ENCODE data around the gene RBMS3.

RBMS3 gene

GRCh38 chr3:29827756-29828155, 546.9 kb downstream of the RBMS3 start:
- DNase-seq: no peak

GRCh38 chr3:29829340-29829739, 548.5 kb downstream of the RBMS3 start:
- no peak for DNase-seq

DNA sequence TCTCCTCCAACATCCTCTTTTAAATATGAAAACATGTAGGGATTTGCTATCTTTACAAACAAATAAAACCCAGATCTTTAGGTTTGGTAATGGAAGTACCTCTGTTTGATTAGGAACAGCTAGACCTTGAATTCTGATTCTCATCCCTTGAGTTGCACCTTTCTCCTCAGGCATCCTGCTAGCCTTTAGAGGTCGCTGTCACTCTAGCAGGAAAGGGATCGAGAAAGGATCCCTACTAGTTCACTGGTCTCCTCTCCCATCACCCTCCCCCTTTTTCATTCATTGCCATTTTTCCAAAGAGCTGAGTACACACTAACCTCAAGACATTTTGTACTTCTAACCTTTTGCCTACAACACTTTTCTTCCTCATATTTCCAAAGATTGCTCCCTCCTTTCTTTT, 569.8 kb downstream of the RBMS3 start:
- no peak for DNase-seq

DNA sequence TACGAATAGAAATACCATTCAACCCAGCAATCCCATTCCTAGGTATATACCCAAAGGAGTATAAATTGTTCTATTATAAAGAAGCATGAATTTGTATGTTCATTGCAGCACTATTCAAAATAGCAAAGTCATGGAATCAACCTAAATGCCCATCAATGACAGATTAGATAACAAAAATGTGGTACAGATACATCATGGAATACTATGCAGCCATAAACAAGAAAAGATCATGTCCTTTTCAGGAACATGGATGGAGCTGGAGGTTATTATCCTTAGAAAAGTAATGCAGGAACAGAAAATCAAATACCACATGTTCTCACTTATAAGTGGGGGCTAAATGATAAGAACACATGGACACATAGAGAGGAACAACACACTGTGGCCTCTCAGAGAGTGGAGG, 571.9 kb downstream of the RBMS3 start:
- DNase-seq: no peak

DNA sequence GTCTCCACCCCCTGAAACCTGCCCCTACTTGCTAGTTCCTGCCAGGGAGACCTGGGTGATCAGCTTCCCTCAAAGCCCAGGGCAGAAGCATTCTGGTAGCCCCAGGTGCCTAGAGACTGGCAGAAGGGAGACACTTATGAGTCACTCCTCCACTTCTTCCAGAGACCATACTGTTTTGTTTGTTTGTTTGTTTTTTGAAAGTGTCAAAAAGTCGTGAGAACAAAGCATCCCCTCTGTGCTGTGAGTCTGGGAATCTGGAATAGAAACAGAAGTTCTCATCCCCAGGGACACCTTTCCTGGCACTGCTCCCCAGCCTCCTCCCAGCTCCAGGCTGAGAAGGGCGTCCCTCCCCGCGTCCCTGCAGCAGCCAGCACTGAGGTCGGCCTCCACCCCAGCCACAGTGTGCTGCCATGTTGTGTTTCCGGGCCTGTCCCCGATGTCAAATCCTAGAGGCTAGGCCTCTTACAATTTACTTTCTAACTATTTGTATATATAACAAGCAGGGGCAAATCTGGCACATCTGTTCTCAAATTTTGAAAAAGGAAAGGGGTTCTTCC, 573.0 kb downstream of the RBMS3 start:
- no peak for DNase-seq

DNA sequence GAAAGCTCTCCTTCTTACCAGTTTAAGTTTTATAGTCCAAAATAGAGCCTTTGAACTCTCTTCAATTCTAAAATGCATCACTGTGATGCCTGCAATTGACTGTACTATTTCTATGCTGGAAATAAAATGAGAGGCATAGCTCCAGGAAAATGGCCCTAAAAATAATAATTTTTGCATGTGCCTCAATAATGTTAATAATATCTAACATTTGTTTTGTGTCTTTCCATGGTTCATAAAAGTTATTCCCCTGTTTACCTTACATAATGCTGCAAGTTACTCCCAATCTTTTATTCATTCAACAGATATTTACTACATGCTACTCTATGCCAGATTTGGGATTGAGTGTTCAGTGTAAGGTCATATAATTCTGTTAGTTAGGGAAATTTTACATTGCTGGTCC, 574.0 kb downstream of the RBMS3 start:
- no peak for DNase-seq

- no peak for DNase-seq
Observed at GRCh38 chr3:29859726-29860270, 578.9 kb downstream of the RBMS3 start.

GRCh38 chr3:29864809-29865208, 583.9 kb downstream of the RBMS3 start:
- no peak for DNase-seq

DNA sequence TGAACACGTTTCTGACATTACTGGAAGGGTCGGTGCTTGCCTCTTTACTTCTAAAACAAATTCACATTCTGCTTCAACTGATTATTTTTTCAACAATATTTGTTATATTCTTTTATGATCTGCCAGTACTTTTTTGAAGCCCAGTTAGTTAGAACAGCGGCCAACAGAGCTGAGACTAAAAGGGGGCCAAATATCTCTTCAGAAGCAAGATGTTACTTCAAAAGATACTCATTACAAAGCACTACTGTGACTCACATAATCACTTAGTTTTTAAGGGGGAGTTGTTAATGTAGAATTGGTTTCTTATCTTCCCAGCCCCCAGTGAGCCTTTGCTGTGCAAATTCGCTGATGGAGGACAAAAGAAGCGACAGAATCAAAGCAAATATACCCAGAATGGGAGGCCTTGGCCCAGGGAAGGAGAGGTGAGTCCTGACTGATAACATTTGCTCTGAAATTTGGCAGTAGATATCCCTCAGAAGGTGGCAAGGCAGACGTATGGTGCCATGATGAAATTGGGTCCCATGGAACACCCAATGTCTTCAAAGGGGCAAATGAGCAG, 587.8 kb downstream of the RBMS3 start:
- DNase-seq: no peak

DNA sequence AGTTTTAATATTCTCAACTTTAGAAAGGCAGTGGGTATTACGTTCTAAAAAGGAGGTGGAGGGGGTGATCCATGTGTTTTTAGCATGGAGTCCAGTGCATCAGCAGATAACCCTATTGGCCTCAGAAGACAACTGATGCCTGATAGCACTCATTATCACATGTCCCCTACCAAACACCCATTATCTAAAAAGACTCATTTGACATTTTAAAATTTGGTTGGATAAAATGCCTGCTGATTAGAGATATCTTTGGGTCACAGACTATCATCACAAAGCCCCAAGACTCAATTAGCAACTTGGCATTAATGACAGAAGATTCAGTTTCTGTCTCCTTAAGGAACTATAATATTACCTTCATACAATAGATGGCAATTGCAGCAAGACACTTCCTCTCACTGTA, 589.3 kb downstream of the RBMS3 start:
- DNase-seq: no peak

GRCh38 chr3:29871087-29871486, 590.2 kb downstream of the RBMS3 start:
- no peak for DNase-seq

DNA sequence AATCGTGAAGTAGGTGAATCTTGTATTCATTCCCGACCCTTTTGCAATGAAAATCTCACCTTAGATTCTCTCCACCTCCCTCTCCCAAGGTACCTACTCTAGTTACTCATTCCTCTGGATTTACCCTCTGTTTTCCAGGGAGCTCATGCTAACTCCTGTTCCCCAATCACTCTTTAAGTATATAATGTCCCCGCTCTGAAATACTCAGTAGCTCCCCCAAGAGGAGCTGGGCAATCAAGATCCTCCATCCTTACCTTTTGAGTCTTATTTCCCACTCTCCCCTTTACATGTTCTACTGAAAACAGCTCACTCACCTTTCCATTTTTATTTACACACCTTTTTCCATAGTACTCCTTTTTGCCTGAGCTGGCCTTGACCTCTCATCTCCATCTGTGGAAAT, 599.9 kb downstream of the RBMS3 start:
- no peak for DNase-seq

DNA sequence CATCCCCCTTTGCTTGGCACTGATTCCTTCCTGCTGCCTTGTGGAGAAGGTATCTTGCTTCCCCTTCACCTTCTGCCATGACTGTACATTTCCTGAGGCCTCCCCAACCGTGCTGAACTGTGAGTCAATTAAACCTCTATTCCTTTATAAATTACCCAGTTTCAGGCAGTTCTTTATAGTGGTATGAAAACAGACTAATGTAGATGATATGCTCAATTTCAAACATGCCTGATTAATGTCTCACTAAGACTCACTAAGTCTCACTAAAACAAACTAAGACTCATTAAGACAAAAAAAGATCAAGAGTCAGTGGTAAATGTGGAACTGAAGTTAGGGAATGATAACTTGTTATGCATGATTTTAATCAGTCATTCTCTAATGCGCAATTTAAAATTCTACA, 606.6 kb downstream of the RBMS3 start:
- no peak for DNase-seq

DNA sequence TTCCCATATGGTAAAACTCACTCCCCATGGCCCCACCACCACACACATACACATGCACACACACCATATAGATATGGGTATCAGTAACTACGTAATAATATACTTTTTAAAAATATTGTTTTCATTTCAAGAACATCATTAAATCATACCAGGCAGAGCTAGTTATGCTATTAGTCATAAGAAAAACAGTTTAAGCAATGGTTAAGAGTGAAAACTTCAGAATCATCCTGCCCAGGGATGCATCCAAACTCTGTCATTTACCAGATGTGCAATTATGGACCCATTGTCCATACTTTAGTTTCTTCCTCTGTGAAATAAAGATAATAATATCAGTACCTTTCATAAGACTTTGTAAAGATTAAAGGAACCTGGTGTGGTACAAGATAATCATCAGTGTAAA, 608.3 kb downstream of the RBMS3 start:
- no peak for DNase-seq

DNA sequence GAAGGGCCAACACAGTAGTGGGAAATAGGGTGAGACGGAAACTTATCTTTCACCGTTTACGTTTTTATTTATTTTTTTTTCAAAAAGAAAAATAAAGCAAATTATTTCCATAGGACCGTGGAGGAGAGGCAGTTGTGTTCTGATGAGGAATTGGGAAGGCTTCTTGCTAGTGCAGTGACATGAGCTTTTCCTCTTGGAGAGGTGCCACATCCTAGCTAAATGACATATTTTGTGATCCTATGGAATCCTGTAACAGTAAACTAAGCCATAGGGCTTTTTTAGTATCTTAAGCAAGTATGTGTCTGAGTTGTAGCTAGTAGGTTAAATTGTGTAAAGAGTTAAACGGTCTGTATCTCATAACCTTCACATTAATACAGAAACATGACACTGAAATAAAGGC, 609.9 kb downstream of the RBMS3 start:
- DNase-seq: no peak

GRCh38 chr3:29892976-29893554, 612.2 kb downstream of the RBMS3 start:
- no peak for DNase-seq

DNA sequence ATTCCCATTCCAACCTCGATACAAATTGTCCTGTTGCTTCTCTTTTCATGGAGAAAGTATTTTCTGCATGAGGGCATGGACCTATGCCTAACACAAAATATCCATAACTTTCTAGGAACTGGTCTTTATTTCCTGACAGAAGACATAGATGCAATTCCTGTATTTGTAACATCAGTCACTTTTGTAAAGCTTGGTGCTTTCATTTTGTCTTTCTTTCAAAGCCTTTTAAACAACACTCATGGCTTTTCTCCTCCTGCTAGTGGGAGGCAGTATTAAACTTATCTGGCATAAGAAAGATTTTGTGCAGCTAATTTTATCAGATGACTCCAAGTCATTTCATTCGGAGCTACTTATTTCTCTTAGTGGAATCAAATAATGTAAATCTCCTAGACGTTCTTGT, 616.0 kb downstream of the RBMS3 start:
- no peak for DNase-seq

- no peak for DNase-seq
Observed at GRCh38 chr3:29898171-29898965, 617.5 kb downstream of the RBMS3 start.

DNA sequence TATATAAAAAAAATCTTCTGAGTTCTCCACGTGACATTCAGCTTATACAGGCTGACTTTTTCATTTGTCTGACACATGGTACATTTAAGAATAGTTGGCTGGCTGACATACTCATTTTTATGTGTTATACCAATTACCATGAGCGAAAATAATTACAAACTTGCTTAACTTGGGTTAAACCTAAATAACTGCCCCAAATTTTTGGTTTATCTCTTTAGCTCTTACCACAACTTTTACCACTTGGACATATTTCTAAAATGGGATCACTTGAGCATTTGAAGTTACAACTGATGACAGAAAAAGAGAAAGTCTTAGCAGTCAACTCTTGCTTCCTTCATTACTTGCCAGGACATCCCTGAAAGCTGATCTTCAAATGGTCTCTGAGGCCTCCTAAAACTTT, 618.1 kb downstream of the RBMS3 start:
- no peak for DNase-seq

DNA sequence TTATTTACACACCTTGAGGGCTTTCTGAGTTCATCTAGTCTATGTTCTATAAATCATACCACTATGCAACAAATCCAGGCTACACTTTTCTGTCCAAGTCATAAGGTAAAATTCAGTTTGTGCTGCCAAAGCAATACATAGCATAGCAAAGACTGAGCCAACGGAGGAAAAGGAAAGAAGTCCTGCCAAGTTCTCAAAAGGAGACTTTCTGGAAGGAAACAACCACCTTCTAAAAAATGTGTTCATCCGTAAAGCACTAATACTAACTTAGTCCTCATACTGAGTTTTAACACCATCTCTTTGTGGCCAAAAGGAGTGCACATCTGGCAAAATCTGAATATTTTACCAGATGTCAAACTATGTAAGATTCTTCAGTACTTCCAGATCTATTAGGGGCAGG, 620.2 kb downstream of the RBMS3 start:
- no peak for DNase-seq

GRCh38 chr3:29903600-29903999, 622.7 kb downstream of the RBMS3 start:
- DNase-seq: no peak

- DNase-seq: no peak
Observed at GRCh38 chr3:29906906-29907305, 626.0 kb downstream of the RBMS3 start.

- no peak for DNase-seq
Observed at GRCh38 chr3:29912600-29913288, 631.9 kb downstream of the RBMS3 start.

Data from CD4-positive, alpha-beta T cell treated with Interleukin-17A for 4 hours (primary cell).